HG03520 (cell line): ENCODE results near the gene RBM20.
"Not testable (repeated sequence)": the region's sequence is repeated elsewhere in the genome, so short reads cannot be mapped to it uniquely, and the experiment has no call there.

Source experiments
- ATAC-seq: cut with Tn5 transposase; IDR thresholded peaks from one replicate; pipeline ENCODE4 v1.9.1; 2021; ENCODE audit warnings: mild to moderate bottlenecking, moderate library complexity; ENCODE audit not compliant: unreplicated experiment

RBM20 gene

GRCh38 chr10:110647136-110647430 is 2.9 kb downstream of the RBM20 start:
- ATAC-seq: no peak

DNA sequence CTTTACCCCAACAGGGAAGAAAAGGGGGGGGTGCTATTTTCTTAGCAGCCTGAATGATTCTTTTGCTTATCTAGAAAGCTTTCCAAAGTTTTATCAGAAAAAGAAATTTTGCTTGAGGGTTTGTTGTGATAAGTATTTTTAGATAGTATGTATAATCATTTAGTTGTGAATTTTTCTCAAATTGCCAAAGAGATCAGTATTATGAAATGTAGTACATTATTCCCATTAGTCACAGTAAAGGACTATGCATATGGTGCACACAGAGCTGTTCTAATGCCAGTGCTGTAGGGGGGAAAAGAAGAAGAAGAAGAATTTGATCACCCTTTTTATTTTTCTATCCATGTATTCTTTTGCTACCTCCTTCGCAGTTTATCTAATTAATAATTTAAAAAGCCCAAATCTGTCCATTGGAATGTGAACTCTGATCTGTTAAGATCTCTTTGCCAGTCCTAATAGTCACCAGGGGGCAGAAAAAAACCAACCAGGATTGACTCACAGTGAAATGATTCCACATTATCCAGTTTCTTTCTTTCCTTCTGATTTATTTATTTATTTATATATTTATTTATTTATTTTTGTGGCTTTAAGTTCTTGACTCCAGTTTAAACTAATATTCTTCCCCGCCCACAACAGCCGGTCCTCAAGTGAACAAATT is 4.7 kb downstream of the RBM20 start:
- ATAC-seq: no peak

- no peak for ATAC-seq
These were observed 5.5 kb downstream of the RBM20 start for GRCh38 chr10:110649347-110650264.

- ATAC-seq: no peak
These were observed 6.1 kb downstream of the RBM20 start for GRCh38 chr10:110650265-110650668.

GRCh38 chr10:110651044-110651958 is 7.2 kb downstream of the RBM20 start:
- ATAC-seq: peak; percentile 67

GRCh38 chr10:110652475-110653118 is 8.5 kb downstream of the RBM20 start:
- ATAC-seq: no peak

DNA sequence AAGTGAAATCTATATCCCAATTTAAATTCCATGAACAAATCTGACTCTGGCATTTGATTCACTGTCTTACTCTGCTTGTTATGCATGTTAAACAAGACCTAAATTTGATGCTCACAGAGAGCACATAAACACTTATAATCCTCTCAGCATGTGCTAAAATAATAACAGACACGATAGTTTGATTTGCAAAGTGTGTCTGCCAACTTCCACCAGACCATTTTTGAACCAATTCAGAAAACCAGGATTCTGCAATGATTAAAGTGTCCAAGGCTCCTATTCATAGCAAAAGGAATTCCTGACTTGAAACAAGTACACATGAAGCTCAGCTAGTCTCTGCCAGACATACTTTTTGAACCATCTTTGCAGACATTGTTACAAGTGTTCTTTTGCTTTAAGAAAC is 11.2 kb downstream of the RBM20 start:
- no peak for ATAC-seq

DNA sequence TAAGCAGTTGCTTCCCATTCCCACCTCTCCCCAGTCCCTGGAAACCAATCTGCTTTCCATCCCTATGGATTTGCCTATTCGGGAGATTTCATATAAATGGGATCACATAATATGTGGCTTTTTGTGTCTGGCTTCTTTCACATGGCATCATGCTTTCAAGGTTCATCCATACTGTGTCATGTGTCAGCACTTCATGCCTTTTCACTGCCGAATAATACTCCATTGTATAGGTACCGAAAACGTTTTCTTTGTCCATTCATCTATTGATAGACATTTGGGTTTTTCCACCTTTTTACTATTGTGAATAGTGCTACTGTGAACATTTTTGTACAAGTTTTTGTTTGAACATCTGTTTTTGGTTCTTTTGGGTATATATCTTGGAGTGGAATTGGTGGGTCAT is 12.5 kb downstream of the RBM20 start:
- ATAC-seq: no peak

GRCh38 chr10:110657973-110658691 is 14.0 kb downstream of the RBM20 start:
- no peak for ATAC-seq

DNA sequence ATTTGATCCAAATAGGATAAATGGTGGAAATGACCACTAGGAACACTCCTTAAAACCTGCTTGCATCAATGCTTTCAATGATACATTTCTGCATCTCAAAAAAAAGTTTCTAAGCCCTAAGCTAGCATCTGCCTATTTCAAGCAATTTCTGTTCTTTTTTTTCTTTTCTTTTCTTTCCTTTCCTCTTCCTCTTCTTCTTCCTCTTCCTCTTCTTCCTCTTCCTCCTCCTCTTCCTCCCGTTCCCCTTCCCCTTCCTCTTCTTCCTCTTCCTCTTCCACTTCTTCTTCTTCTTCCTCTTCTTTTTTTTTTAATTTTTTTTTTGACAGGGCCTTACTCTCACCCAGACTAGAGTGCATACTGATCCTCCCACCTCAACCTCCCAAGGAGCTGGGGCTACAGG is 15.4 kb downstream of the RBM20 start:
- ATAC-seq: no peak

- not testable (repeated sequence) for ATAC-seq
These were observed 16.2 kb downstream of the RBM20 start for GRCh38 chr10:110660289-110660688.

DNA sequence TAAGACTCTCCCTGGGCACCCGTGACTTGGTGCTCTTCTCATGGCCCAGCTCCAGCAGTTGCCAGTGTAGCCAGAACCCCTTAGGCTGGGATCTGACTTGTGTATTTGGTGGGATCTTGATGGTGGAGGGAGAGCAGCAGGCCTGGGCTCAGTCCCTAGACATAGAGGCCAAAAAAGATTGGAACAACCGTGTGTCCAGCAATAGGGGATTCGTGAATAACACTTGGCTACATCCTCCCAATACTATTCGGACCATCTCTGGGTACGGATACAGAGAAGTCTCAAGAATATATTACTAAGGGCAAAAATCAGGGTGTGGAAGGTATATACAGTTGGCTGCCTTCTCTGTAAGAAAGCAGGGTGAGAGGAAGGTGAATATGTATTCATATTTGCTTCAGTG is 17.2 kb downstream of the RBM20 start:
- no peak for ATAC-seq

DNA sequence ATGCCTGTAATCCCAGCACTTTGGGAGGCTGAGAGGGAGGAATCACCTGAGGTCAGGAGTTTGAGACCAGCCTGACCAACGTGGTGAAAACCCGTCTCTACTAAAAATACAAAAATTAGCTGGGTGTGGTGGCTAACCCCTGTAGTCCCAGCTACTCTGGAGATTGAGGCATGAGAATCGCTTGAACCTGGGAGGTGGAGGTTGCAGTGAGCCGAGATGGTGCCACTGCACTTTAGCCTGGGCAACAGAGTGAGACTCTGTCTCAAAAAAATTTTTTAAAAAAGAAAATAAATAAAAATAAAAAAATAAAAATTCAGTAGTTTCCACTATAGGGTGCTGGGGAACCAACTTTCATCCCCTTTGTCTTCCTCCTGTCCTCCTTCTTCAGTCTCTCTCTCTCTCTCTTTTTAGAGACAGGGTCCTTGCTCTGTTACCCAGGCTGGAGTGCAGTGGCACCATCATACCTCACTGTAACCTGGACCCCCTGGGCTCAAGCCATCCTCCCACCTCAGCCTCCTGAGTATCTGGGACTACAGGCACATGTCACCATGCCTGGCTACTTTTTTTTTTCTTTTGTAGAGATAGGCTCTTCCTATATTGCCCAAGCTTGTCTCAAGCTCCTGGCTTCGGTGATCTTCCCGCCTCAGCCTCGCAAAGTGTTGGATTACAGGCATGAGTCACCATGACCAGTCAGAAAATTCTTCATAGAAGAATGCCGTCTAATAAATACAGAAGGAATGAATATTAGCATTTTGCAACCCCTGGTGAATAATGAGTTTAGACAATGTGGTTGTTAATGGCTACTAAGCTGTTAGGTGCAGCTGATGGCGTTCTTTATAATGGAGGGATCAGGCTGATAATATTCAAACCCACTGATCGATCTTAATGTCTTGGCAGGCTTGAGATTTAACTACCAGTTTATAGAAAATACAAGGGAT is 20.6 kb downstream of the RBM20 start:
- ATAC-seq: no peak

DNA sequence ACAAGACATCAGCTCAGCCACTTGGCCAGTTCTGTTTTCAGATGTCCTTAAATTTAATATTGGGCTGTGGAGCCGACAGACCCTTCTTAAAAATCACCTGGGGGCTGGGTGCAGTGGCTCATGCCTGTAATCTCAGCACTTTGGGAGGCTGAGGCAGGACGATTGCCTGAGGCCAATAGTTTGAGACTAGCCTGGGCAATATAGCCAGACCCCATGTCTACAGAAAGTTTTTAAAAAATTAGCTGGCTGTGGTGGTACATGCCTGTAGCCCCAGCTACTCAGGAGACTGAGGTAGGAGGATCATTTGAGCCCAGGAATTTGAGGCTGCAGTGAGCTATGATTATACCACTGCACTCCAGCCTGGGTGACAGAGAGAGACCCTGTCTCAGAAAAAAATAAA is 22.1 kb downstream of the RBM20 start:
- ATAC-seq: not testable (repeated sequence)

GRCh38 chr10:110666673-110667072 is 22.5 kb downstream of the RBM20 start:
- ATAC-seq: no peak

DNA sequence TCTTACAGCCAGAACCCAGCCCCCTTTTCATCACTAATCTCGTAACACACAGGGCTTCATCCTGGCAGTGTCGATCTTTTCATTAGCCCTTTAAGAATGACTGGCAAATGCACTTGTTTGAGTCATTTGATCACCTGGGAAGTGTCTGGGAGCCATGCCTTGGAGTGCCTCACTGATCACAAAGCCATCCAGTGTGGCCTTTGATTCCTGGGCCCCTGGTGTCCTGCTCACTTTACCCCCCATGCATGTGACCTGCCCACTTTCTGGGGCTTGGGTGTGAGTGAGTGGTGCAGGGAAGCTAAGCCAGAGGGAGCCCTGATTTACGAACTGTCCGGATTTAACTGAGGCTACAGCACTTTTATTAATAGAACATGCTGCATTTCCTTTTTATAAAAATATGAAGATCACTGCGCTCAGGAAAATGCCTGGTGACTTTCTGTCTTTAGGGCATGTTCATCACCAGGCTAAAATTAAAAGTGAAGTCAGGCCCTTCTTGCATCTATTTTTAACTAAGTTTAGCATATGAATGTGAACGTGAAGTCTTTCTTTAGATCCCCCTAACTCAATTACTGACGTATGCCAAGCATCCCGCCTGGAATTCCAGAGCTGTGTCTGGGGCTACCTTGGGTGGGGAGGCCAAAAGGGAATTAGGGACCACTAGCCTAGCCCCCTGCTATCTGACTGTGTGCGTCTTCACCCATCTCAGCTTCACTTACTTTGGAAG is 23.6 kb downstream of the RBM20 start:
- no peak for ATAC-seq

GRCh38 chr10:110668443-110668842 is 24.3 kb downstream of the RBM20 start:
- no peak for ATAC-seq

DNA sequence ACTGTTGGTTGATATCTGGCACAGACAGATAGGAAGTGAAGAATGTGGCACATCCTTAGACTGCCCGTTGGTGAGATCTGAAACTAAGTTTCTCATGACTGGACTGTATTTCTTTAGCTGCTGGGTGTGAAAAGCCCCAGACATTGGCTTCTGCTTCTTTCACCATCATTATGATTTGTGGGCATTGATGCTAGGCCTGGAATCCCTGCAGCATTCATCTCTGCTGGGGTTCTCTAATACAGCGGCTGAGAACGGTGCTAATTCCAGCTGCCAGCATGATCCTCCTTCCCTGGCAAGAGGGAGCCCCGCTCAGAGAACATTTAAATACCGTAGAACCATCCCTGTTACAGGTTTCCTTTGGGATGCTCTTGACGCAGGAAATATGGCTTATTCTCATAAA is 26.2 kb downstream of the RBM20 start:
- ATAC-seq: no peak
